ENCODE results near the gene SLC6A1.

SLC6A1 gene

DNA sequence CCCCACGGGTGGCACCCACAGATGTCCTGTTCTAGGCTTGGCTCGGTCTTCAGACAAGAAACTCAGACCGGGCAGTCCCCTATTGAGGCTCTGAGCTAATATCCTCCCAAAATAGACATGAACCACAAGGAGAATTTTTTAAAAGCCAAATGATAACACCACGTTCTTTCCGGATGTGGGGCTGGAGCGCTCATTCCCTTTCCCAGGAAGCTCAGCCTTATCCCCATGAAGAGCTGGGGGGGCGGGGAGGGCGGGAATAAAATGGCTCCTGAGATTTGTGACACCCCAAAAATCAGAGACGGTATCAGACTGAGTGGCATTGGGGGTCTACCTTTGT is 1.1 kb downstream of the SLC6A1 start:
- no peak for DNase-seq (ENCODE audit: low read depth)

DNA sequence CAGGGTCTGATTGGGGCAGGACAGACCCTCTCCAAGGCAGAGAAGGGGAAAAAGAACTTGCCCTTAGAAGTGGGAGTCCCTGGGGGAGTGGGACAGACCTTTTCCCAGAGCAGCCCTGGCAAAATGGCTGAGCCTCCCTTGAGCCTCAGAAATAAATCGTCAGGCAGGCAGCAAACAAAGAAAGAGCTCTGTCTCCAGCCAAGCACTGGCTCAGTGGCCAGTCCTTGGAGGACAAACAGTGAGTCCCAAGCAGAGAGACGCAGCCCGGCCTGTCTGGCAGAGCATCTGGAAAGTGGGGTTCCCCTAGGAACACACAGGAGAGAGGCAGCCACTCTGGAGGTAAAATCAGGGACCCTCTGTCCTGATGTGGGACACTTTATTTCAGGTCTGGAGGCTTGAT is 1.8 kb downstream of the SLC6A1 start:
- no peak for DNase-seq (ENCODE audit: low read depth)

DNA sequence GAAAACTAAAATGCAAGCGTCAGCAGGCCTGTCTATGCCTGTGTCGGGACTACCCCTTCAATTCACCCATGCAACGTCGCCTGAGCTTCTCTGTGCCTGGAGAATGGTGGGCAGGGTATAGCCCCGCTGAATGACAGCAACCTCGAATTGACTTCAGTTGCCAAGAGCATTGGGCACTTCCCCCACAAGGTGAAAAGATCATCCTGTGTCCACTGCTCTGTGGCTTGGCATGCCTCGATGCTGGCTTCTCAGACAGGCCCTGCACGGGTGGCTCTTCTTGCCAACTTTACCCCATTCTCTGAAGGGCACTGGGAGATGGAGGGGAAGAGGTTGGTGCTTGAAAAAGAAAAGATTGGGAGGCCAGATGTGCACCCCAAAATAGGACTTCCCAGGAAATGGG is 3.3 kb downstream of the SLC6A1 start:
- DNase-seq (ENCODE audit: low read depth) = no peak

DNA sequence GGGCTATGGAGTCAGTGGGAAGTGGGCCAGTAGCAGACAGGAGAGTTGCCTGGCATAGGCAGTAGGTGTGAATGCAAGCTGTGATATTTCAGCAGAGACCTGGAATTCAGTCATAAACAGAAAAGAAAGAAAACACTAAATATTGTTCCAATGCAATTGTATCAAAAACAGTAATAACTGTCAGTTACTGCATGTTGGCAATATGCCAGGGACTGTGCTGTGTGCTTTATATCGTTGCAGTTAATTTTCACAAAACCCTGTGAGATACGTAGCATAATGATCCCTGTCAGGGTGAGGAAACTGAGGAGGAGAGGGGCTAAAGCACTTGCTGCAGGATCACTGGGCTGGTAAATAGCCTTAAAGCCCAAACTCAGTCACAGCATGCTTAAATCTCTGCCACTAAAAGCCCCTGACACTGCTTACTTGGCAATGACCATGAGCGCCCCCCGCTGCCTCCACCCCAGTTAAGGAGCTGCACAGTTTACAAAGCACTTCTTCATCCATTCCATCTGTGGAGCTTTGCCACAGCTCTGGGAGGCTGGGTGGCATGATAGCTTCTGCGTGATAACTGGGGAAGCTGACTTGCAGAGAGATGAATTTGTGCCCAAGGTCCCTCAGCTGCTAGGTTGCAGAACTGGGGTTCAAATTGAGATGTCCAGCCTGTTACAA is 3.9 kb downstream of the SLC6A1 start:
- no peak for DNase-seq (ENCODE audit: low read depth)

DNA sequence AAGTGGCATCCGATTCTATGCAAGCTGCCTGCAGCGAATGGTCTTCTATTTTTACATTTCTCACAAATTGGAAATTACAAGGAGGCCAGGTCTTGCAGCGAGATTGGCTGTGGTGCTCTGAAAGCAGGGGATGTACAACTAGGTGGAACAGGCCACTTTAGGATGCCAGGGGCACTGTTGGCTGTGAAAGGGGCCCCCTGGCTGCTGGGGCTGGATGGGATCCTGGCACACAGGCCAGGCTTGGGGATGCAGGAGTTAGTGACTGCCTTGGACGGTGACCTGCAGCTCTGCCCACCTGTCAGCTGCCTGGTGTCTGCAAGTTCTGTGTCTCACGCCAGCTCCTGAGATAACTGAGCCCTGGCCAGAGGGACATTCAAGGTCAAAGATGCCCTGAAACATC is 4.6 kb downstream of the SLC6A1 start:
- no peak for DNase-seq (ENCODE audit: low read depth)

DNA sequence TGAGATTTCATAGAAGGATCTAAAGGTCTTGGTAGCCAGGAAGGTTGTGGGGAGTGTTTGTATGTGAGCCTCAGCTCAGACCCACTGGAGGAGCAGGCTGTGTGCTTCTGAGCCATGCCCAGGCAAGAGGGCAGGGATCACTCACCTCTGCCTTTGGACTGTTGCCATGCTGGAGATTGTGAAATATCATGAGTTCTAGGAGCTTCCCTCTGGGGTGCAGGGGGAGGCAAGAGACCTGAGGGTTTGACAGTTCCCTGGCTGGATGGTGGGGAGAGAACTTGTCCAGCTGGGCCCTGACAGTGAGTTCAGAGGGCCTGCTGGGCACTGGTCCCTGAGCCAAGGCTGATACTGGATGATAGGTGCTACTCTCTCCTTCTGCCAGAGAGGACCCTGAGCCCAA is 6.0 kb downstream of the SLC6A1 start:
- DNase-seq (ENCODE audit: low read depth) = no peak

DNA sequence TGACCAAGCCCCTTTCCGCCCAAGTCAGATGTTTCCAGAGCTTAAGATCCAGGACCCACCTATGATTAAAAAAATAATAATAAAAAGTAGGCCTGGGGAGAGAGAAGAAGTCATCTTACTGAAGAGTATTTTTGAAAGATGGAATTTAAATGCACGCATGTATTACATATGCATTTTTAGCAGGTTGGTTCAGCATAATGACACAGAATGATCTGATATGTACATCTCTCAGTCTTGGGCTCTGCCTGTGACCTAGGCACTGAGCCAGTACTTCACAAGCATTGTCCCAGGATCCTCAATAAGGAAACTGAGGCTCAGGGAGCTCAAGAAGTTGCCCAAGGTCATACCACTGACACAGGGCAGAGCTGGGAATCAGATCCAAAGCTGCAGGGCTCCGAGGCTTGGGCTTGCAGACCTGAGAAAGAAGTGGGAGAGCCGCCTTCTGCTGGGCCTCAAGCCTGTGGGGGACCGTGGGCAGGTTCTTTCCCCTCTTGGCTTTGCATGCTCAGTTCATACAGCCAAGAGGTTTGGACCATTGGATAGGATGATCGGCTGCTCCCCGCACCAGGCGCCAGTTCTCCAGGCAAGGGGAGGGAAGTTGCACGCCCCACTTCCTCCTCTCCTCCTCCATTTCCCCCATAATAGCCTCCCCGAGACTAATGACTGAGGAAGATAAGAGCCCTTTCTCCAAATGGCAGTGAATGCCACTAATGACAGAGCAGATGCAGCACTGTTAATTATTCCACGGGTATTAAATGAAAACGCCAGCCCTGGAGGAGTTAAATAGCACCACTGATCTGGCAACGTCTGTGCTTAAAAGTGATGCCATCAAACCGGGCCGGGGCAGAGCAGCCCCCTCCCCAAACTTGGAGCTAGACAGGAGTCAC is 6.9 kb downstream of the SLC6A1 start:
- no peak for DNase-seq (ENCODE audit: low read depth)

DNA sequence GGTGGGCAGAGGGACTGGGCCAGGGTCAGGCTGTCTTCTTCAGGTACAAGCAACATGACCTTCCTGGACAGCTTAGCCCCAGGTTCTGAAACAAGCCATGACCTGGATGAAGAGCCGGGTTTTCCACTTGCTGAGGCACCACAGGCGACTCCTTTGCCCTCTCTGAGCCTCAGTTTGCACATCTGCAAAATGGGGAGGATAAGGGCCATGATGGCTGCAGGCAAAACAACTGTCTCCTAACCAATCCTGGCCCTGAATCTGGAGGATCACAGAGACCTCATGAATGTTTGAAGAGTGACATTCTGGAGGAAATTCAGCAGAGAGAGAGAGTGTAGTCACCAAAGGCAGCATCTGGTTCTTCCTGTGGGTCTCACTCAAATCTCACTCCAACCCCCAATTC is 8.0 kb downstream of the SLC6A1 start:
- DNase-seq (ENCODE audit: low read depth) = no peak

DNA sequence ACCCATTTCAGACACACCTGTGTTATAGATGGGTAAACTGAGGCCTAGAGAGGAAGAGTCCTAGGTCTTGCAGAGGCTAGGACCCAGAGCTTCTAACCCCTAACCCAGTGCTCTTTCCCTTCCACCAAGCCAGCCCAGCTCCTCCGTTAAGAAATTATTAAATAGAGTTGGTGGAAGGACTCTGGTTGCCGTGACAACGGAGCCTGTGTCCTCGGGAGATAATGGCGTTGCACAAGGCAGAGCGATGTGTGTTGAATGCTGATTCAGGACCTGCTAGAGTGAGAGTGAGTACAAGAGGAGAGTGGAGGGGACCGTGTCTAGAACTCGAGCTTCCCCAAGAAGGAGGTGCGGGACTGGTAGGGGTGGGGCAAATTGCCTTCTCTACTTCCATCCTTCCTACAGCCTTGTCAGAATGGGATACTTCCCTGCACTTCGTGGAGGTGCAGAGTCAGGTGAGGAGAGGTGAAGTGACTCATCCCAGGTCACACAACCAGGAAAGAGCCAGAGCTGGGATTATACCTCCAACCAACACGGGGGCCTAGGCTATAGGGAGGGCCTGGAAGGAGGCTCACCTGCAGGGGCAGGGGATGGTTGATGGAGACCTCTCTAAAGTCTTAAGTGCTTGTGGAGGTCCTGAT is 8.6 kb downstream of the SLC6A1 start:
- no peak for DNase-seq (ENCODE audit: low read depth)

DNA sequence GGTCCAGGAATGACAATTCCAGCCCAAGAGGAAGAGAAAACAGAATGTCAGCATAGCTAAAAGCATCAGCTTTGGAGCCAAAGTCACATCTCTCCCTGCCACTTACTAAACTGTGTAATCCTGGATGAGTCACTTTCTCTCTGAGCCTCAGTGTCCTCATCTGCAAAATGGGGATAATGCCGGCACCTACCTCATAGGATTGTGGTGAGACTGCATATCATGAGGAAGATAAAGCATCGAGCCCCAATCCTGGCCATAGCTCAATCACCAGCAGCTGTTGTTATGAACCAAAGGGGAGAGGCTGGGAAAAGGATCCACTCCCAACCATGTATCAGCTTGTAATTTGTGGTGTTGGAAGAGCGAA is 9.1 kb downstream of the SLC6A1 start:
- DNase-seq (ENCODE audit: low read depth) = no peak

DNA sequence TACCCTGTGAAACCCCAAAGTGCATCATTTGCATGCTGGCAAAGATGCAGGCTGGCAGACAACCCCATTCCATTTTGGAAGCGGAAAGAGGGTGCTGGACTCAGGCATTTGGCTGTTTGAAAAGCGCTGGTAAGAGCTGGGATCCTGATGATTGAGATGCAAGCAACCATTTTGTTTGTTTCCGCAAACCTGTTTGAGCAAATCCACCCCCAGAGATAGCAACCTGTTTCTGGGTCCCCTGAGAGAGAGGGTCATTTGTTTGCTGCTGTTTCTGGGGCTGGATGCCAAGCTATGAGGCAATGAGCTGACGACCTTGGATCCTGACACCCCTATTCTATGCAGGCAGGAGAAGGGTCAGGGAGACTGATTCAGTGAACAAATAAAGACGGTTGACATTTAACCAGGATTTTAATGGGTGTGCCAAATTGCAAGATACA is 9.8 kb downstream of the SLC6A1 start:
- no peak for DNase-seq (ENCODE audit: low read depth)

DNA sequence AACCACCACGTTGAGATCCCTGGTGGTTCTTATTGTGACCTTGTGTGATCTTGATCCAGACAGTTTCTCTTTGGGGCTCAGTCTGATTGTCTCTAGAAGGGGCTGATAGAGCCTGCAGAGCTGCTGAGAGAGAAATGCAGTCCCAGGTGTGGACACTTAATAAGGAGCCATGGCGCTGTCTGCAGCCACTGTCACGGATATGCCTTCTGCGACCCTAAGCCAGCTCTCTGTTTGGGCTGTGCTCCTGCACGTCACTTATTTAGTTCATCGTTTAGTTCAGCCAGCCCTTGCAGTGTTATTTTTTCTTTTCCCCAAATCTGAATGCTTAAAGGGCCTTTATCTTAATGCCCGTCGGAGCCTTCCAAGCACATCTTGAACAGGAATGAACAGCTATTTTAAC is 12.0 kb downstream of the SLC6A1 start:
- DNase-seq (ENCODE audit: low read depth) = no peak

DNA sequence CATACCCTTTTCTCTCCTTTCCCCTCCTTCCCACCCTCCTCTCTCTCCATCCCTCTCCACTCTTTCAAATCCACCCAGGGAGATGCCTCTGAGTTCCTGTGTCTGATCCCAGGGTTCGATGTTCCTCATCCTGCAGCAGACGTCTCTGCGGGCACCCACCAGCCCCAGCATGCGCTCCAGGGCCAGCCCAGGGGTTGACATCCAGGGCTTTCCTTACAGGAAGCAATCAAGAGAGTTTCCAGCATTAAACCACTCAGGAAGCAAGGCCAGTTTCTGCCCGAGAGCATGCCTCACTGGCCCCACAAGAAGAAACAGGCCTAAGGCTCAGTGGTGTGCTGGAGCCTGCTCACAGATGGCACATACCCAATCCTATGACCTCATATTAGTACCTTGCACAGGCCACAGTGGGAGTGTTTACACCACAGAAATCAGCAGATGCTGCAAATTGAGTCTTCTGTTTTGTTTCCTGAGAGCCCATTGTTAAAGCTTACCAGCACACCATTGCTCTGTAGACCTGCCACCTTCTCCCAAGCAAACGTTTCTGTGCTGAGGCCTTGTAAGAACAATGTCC is 13.2 kb downstream of the SLC6A1 start:
- DNase-seq (ENCODE audit: low read depth) = no peak

DNA sequence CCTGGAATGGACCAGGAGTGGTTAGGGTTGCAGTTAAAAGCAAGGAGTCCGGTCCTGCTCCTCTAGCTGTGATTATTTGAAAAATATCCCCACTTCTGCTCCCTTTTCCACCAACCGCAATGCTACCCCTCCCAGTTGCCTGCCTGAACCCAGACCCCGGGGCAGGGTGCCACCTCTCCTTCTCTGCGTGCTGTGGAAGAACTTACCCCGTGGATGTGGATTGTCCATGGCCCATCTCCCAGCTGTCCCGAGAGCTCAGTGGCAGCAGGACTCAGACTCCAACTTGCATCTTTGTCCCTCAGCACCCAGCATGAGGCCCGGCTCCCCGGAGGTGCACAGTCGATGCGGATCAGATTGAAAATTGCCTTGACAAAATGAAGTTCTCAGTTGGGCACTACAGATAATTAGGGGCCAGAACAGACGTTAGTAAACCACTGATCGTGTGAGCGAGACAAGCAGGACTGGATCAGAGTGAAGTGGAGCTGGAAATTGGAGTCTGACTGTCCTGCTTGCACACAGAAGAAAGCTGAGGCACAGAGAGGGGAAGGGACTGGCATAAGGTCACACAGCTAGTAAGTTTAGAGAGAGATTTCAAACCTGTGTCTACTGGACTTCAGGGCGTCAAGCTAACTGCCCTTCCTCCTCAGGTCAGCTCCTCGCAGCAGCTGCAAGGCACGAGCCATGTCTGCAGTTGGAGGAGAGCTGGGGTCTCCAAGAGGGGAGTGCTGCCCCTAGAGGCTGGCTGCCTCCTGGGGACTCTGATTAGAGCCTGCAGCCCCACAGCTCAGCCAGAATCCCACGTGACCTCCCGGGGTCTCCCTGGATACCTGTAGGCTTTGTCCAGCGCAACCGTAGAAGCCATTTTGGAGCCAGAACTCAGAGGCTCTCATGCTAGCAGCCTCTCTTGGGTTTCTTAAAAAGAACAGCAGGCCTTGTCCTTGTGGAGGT is 14.7 kb downstream of the SLC6A1 start:
- no peak for DNase-seq (ENCODE audit: low read depth)

DNA sequence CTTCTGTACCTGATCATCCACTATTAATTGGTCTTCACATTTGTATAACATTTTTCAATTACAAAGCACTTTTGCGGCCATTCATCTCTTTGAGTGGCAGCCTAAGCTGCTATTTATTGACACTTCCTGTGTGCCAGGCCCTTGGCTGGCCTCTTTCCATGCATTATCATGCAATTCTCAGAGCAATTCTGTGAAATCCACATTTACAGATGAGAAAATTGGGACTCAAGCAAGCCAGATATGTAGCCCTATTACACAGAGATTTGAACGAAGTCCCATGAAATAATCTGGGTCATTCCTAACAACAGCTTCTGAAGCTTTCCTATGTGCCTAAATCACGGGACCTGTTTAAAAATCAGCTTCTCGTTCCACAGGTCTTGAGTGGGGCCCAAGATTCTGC is 17.4 kb downstream of the SLC6A1 start:
- DNase-seq (ENCODE audit: low read depth) = no peak

DNA sequence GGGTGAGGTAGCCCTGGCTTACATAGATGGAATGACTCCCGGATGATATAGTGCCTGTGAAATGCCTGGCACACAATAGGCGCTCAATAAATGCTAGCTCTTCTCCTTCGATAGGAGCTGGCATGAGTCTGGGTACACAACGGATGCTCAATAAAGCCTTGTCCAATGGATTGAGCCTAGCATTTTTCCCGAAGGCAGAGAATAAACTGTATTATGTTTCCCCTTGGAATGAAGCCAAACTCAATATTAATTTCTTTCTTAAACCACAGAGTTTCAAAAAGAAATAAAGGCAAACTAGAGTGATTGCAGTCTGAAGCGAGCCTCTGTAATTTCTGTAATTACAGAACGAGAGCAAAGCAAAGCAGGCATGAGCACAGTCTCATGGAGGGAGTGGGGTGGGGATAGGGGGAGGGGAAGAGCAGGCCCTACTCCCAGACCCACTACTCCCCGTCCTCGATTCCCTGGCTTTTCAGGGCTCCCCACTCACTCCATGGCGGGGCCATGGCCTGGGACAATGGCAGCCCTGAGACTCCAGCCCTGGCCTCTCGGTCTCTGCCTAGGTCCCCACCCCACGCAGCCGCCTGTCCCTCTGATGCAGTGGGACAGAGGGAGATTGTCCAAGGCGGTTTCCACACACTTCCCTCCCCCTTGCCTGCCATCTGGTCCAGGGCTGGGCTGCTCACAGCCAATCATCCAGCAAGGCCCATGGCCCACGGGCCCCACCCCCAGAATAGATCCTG is 18.0 kb downstream of the SLC6A1 start:
- DNase-seq (ENCODE audit: low read depth) = no peak

DNA sequence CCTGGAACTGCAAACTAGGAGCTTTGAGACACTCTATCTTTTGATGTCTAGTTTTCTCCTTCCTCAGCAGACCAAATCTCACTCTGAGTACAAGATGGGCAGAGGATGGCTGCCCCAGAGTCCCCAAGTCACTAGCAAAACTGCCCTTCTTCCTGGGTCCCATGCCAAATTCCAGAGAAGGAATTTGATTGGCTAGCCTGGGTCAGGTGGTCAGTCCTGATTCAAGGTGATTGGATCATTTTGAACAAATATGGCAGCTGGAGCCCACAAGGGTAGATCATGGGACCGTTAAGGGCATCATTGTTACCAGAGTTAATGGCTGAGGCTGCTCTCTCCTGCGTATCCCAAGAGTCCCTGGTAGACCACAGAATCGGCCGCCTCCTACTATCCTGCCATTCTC is 21.7 kb downstream of the SLC6A1 start:
- DNase-seq (ENCODE audit: low read depth) = no peak

DNA sequence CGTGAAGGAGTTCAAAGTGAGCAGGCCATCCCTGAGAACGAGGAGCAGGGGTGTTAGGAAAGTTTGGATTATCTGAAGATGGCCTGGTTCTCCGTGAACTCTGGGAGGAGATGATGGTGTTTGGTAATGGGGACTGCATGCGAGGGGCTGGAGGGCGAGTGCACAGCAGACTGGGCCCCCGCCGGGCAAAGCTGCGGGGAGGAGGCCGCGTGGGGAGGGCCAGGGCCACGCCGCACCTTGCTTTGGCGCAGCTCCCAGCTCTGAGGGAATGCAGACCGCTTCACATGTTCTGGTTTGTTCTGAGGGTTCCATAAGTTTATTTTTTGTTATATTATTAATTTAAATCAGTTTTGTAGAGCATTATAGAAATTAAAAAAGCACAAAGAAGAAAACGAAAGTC is 22.2 kb downstream of the SLC6A1 start:
- DNase-seq (ENCODE audit: low read depth) = no peak

DNA sequence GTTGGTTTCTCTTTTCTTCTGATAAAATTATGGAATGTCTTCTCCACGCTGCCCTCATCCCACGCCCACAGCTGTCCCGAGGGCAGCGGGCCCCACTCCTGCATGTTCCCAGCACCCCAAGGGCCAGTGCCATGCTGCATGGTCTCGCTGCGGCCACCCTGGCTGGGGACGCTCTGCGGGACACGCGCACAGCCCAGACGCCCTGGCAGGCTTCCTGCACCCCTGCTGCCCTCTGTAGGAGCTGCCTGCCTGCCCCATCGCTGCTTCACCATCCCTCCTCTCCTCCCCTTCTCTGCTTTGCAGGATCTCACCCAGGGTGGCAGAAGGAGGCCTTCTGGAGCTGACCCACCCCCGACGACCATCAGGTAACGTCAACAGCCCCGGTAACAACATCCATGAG is 22.8 kb downstream of the SLC6A1 start:
- no peak for DNase-seq (ENCODE audit: low read depth)

DNA sequence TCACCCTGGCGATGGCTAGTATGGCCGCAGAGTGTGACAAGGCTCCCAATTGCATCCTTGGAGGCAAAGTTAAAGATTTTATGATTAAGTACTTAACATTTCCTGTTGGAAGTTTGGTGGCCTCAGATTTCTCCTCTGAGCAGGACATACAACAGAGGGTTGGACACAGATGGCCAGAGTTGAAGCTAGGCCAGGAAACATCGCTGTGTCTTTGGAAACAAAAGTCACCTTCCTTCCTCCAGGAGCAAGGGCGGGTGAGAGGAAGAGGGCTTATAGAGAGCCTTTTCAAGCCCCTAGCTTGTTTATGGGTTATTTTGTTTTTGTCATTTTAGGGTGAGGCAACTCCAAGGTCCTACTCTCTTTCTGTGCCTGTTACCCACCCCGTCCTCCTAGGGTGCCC is 24.2 kb downstream of the SLC6A1 start:
- no peak for DNase-seq (ENCODE audit: low read depth)

DNA sequence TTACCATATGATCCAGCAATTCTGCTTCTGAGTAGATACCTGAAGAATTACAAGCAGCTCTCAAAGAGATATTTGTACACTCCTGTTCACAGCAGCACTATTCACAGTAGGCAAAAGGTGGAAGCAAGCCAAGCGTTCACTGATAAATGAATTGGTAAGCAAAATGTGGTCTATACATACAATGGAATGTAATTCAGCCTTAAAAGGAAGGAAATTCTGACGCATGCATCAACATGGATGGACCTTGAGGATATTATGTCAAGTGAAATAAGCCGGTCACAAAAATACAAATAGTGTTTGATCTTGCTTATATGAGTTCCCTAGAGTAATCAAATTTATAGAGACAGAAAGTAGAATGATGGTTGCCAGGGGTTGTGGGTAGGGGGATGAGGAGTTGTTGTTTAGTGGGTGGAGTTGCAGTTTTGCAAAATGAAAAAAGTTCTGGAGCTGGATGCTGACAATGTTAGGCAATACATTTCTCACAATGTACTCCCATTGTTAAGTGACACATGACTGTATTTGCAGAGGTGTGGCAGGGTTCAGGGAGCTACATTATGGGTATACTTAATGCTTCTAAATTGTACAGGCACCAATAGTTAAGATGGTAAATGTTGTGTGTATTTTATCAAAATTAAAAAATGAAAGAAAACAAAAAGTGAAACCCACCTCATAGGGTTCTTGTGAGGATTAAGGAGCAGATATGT is 26.7 kb downstream of the SLC6A1 start:
- no peak for DNase-seq (ENCODE audit: low read depth)
